NCI-H748 (cell line): ENCODE data around the gene CACNA1G.

Source experiments
- DNase-seq: peaks from one replicate; lab custom pipeline; 2025; ENCODE audit not compliant: unreplicated experiment; lab: John Stamatoyannopoulos, UW

The CACNA1G gene

DNA sequence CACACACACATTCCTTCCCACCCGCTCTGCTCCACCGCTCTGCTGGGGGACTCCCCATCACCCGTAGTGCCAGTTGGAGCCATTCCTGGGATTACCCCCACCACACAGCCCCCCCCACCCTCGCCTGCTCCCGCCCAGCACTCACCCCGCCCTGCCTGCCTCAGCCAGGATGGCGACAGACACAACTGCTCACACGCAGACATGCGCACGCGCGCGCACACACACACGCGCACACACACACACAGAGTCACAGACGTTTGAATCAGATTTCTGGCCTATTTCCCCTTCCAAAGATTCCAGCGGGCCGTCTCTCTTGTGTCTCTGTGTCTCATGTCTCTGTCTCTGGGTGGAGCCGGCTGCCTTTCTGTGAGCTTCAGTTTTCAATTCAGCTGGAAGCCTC lies 4.4 kb downstream of the CACNA1G start:
- DNase-seq, result no peak

- DNase-seq, result peak; percentile 94
Observed at GRCh38 chr17:50565402-50566350, 5.2 kb downstream of the CACNA1G start.

DNA sequence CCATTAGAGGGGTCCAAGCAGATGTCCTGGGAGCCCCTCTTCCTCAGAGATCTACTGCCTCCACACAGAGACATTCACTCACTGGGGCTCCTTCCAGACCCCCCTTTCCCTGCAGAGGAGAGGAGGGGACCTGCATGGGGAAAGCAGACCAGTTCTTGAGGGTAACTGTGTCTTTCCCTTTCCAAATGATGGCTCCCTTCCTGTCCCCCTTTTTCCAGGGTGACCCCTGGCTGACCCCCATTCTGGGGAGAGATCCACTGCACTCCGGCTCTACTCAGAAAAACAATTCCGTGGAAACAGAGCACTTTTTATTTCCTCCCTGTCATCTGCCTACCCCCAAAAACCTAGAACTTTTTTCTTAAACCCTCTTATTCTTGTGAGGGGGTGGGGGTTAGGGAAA lies 6.4 kb downstream of the CACNA1G start:
- no peak for DNase-seq

DNA sequence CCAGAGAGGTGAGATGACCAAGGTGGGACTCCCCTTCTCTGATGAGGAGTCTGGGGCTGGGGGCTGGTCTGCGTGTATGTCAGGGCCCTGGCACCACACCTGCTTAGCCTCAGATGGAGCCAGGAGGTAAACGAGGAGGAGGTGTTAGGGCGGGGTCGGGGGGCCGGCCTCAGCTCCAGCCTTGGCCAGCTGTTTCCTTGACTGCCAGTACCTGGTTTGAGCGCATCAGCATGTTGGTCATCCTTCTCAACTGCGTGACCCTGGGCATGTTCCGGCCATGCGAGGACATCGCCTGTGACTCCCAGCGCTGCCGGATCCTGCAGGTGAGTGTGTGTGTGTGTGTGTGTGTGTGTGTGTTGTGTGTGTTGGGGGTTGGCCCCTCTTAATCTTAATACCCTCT lies 8.1 kb downstream of the CACNA1G start:
- no peak for DNase-seq

- DNase-seq, result no peak
Observed at GRCh38 chr17:50569592-50569991, 9.1 kb downstream of the CACNA1G start.

GRCh38 chr17:50570032-50570431 lies 9.5 kb downstream of the CACNA1G start:
- DNase-seq, result no peak

- DNase-seq, result no peak
Observed at GRCh38 chr17:50570528-50570927, 10.0 kb downstream of the CACNA1G start.

DNA sequence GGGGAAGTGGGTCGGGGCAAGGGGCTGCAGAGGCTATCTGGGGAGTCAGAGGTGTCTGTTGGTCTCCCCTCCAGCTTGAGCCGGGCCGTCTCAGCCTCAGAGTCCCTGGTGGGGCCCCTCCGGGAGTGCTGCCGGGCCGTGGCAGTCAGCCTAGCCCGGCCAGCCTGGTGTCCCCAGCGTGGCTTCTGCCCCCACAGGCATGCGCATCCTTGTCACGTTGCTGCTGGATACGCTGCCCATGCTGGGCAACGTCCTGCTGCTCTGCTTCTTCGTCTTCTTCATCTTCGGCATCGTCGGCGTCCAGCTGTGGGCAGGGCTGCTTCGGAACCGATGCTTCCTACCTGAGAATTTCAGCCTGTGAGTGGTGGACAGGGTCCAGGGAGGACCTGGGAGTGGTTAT lies 11.2 kb downstream of the CACNA1G start:
- no peak for DNase-seq

DNA sequence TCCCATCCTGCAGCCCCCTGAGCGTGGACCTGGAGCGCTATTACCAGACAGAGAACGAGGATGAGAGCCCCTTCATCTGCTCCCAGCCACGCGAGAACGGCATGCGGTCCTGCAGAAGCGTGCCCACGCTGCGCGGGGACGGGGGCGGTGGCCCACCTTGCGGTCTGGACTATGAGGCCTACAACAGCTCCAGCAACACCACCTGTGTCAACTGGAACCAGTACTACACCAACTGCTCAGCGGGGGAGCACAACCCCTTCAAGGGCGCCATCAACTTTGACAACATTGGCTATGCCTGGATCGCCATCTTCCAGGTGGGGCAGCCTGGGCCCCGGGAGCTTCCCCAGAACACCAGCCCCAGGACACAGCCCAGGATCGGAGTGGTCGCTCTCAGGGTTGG lies 12.0 kb downstream of the CACNA1G start:
- no peak for DNase-seq

- DNase-seq, result no peak
Observed at GRCh38 chr17:50573866-50574611, 13.5 kb downstream of the CACNA1G start.

DNA sequence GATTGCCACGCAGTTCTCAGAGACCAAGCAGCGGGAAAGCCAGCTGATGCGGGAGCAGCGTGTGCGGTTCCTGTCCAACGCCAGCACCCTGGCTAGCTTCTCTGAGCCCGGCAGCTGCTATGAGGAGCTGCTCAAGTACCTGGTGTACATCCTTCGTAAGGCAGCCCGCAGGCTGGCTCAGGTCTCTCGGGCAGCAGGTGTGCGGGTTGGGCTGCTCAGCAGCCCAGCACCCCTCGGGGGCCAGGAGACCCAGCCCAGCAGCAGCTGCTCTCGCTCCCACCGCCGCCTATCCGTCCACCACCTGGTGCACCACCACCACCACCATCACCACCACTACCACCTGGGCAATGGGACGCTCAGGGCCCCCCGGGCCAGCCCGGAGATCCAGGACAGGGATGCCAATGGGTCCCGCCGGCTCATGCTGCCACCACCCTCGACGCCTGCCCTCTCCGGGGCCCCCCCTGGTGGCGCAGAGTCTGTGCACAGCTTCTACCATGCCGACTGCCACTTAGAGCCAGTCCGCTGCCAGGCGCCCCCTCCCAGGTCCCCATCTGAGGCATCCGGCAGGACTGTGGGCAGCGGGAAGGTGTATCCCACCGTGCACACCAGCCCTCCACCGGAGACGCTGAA lies 15.2 kb downstream of the CACNA1G start:
- peak; percentile 20 for DNase-seq

DNA sequence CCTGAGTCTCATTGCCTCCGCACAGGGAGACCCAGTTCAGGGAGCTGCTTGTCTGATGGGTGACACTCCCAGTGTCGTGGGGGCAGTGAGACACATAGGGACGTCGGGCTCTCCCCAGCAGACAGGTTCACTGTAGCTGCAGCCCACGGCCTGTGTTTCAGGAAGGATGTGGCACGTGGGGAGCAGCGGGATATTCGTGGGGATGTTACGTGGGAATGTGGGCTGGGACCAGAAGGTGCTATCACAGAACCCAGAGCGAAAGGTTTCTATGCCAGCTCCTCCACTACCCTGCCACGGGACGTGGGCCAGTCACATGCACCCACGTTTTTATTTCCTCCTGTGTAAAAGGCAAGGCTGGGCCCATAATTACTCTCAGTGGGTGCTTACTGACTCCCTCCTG lies 16.3 kb downstream of the CACNA1G start:
- DNase-seq, result no peak

- DNase-seq, result no peak
Observed at GRCh38 chr17:50577451-50577954, 17.0 kb downstream of the CACNA1G start.

DNA sequence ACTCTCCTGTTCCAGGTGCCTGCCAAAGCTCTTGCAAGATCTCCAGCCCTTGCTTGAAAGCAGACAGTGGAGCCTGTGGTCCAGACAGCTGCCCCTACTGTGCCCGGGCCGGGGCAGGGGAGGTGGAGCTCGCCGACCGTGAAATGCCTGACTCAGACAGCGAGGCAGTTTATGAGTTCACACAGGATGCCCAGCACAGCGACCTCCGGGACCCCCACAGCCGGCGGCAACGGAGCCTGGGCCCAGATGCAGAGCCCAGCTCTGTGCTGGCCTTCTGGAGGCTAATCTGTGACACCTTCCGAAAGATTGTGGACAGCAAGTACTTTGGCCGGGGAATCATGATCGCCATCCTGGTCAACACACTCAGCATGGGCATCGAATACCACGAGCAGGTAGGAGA lies 17.7 kb downstream of the CACNA1G start:
- no peak for DNase-seq

DNA sequence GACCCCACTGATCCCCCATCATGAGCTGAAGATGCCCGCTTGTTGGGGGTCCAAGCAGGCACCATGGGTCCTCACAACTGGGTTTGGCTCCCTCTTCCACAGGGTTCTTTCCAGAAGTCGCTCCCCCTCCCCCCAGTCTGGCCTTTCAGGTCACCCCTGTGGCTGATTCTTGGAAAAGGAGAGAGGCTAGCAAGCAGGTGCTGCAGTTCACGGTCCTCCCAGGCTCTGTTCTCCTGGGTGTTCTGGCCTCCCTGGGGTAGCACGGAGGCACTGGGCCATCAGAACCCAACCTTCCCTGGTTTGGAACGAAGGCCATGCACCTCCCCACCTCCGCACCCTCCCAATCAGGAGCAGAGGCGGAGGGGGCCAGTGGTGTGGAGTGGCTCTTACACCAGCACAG lies 18.9 kb downstream of the CACNA1G start:
- DNase-seq, result no peak

GRCh38 chr17:50580646-50581045 lies 20.1 kb downstream of the CACNA1G start:
- DNase-seq, result no peak

- DNase-seq, result no peak
Observed at GRCh38 chr17:50581316-50581715, 20.8 kb downstream of the CACNA1G start.

GRCh38 chr17:50582741-50583140 lies 22.2 kb downstream of the CACNA1G start:
- DNase-seq, result no peak

GRCh38 chr17:50583641-50584040 lies 23.1 kb downstream of the CACNA1G start:
- no peak for DNase-seq

DNA sequence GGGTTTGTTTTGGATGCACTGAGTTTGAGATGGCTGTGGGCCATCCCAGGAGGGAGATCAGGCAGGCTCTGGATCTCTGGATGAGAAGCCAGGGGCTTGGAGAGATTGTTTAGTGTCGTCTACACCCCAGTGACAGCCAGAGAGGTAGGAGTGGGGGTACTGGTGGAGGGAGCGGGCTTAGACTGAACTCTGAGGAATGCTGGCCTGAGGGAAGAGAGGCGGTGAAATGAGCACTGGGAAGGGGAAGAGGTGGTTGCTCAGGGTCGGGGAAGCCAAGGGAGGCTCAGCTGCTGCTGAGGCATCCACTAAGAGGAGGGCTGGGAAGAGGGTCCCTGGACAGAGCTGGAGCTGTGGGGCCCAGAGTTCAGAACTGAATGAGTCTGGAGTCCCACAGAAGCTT lies 23.6 kb downstream of the CACNA1G start:
- DNase-seq, result no peak

- DNase-seq, result no peak
Observed at GRCh38 chr17:50584749-50585148, 24.2 kb downstream of the CACNA1G start.

DNA sequence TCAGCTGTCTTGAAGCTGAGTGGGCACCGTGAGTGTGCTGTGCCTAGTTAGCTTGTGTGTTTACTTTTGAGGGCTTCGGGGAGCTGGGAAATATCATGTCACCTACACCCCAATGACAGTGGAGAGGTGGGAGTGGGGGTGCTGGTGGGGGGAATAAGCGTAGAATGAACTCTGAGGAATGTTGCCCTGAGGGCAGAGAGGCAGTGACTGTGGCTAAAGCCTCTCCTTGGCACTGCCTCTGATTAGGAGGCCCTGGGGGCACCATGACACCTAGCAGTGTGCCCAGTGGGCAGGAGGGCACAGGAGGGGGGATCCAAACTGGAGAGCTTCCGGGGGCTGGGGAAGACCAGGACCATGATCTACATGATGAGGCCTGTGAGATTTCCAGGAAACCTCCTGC lies 24.8 kb downstream of the CACNA1G start:
- DNase-seq, result no peak
